CD4-positive, alpha-beta T cell treated with Interleukin-17A for 1 hour (primary cell): ENCODE data around the gene DPP10.
"Not testable (repeated sequence)": the region's sequence is repeated elsewhere in the genome, so short reads cannot be mapped to it uniquely, and the experiment has no call there.

Source experiments
- DNase-seq: peaks from one replicate; pipeline ENCODE4 v3.0.0-alpha.2; 2020

Gene DPP10

GRCh38 chr2:114442510-114442909 is at the start of gene DPP10:
Gene DPP10, plus strand, starts transcription at chr2:114442641.
- DNase-seq: no peak

- DNase-seq: no peak
Measured at GRCh38 chr2:114400890-114401289, 41.6 kb upstream of the DPP10 start.

GRCh38 chr2:114405247-114406116 is 37.0 kb upstream of the DPP10 start:
- DNase-seq: no peak

- DNase-seq: no peak
Measured at GRCh38 chr2:114406347-114406746, 36.1 kb upstream of the DPP10 start.

GRCh38 chr2:114407353-114407752 is 35.1 kb upstream of the DPP10 start:
- DNase-seq: not testable (repeated sequence)

DNA sequence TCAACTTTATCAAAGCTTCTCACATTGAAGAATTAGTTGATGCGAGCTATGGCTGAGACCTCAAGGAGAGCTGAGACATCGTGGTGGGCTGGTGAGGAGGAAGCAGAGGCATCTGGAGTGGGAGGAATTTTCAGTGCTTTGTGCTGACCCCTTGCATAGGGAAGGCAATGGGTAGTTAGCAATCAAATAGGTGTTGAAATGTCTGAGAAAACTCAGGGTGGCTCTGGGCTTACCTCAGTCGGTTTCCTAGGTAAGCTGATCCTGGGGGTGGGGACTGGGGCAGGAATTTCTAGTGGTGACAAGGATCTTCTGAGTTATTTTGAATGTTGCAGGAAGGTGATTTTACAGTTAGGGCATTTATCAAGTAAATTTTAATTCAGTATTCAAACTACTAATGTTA is 20.7 kb upstream of the DPP10 start:
- no peak for DNase-seq

- no peak for DNase-seq
Measured at GRCh38 chr2:114424699-114425098, 17.7 kb upstream of the DPP10 start.

GRCh38 chr2:114426756-114427155 is 15.7 kb upstream of the DPP10 start:
- DNase-seq: no peak

GRCh38 chr2:114436329-114436728 is 6.1 kb upstream of the DPP10 start:
- no peak for DNase-seq

DNA sequence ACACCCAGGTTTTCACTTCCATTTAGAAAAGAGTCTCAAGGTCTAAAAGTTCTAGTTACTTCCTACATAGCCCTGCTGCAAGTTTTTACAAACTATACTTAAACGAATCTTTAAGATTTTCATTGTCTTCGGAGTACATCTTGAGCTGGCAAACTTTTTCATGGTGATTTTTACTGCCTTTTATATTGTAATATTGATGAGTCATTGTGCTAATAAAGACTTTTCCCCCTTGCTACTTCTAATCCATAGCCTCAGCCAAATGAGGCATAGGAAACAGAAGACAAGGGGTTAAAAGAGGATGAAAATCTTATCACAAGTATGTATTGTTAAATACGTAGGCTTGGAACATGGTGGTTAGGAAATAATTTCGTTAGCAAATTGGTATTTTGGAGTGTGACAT is 4.1 kb downstream of the DPP10 start:
- DNase-seq: no peak

DNA sequence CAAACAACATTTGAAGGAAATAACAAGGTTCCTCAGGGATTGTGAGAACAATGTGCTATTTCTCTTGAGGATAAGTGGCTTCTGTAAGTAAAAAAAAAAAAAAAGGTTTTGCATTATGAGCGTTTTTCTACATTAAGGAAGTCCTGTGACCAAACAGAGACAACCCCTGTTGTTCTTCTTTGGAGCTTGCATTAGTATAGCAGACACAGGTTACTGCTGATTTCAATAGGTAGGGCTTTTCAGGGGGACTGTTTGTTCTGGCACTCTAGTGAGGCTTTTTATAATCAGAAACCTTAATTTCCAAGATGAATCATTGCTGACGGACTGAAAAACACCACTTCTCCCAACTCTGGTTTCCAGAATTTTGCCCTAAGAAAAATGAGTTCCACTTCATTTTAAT is 8.2 kb downstream of the DPP10 start:
- DNase-seq: no peak

- no peak for DNase-seq
Measured at GRCh38 chr2:114456566-114456965, 14.1 kb downstream of the DPP10 start.

GRCh38 chr2:114457956-114458355 is 15.5 kb downstream of the DPP10 start:
- no peak for DNase-seq

DNA sequence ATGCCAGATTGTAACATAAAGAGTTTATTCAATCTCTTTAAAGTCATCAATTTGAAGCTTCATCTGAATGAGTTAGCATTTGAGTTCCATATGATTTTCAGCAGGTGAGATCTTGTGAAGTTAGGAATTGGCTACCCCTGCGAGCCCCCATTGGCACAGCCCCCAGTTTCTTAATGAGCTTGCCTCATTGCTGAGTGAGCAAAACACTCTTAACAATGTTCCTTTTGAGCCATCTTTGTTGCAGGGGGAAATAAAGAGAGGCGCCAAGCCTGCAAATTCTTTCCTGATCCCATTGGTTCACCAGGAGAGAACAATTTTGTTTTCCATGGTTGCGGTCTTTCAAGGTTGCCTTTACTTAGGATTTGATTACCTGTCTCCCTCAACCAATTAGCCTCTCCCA is 18.7 kb downstream of the DPP10 start:
- DNase-seq: no peak

- DNase-seq: no peak
Measured at GRCh38 chr2:114464961-114465706, 22.7 kb downstream of the DPP10 start.

DNA sequence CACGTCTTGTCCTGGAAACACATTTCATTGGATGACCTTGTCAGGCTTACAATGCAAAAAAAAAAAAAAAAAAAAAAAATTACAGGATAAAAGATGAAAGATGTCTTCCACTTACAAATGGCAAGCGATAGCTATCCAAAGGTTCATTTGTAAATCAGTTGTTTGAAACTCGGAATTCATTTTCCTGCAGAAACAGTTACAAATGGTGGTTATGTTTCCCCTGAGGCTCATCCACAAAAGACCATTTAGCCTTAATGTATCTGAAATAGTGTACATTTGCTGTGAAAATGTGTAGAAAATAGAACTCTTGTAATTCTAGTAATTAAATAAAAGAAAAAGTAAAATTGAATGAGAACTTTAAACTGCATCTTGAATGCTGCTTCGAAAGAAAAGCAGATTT is 25.9 kb downstream of the DPP10 start:
- DNase-seq: no peak

DNA sequence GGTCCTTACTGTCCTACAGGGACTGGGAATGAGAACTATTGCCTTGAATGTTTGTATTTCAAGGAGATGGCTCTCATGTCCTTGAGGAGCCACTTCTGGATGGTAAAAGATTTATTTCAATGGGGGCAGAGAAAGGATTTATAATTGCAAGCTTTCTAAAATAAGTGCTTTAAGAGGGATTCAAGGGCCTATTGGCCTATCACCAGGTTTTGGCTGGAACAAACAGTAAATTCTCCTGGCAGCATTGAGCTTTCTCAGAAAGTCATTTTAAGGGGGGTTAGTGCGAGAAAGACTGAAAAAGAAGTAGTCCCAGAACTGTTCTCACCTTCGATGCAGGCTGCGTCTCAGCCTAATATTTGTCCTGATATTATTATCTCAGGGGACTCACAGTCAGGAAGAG is 29.8 kb downstream of the DPP10 start:
- DNase-seq: no peak

- DNase-seq: no peak
Measured at GRCh38 chr2:114472726-114473125, 30.3 kb downstream of the DPP10 start.

DNA sequence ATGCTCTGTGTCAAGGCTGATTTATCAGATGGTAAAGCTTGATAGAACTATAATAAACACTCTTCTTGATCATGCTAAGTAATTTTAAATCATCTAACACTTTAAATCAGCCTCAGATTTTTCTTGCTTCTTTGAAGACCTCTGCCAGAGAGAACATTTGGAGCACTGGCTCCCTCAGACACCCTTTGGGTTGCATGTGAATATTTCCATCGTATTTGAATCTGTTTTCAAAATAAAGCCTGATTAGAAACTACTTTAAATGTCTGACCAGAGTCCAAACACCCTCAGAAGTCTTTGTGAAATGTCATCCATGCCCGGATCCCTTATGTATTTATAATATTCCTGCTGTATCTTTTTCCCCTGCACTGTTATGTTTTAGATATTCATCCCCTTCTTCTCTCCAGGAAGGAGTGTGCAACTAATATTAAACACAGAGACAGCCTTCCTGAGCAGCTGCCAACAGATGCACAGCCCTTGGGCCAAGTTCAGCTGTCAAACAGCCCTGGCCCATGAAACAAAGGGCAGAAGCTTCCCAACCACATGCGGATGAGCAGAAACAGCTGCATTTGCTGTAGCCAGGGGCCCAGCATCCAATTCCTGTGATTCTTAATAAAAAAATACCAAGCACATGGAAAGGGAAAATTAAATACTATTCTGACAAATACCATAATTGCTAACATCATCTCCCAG is 46.5 kb downstream of the DPP10 start:
- DNase-seq: no peak

GRCh38 chr2:114495046-114495445 is 52.6 kb downstream of the DPP10 start:
- no peak for DNase-seq

- no peak for DNase-seq
Measured at GRCh38 chr2:114496959-114497358, 54.5 kb downstream of the DPP10 start.

DNA sequence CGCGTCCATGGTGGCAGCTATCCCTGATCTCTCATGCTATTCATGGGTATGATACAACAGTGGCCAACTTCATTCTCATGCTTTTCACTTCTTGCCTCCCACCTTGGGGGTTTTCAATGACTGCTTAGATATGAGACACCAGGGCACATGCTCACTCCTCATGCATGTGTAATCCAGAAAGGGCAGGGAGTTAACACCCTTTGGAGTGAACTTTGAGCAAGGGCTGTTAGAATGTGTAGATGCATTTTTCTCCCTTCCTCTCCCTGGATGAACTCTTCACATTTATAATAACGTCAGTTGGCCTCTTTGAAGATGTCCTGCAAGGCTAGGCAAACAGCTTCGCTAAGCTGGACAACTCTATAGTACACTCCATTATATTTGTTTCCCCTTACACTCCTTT is 56.7 kb downstream of the DPP10 start:
- DNase-seq: no peak

DNA sequence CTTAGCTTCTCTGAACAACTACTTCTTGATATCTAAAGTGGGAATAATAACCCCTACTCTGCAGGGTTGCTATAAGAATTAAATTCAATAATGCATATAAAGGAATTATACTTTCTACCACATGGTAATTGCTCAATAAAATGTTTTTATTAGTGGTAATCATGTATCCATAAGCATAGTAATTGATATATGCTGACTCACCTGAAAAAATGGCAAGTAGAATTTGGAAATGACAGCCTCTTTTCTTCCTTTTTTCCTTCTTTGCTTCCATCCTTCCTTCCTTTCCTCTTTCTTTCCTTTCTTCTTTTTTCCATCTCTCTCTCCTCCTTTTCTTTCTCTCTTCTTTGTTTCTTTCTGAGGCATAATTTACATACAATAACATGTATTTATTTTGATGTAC is 65.3 kb downstream of the DPP10 start:
- no peak for DNase-seq

DNA sequence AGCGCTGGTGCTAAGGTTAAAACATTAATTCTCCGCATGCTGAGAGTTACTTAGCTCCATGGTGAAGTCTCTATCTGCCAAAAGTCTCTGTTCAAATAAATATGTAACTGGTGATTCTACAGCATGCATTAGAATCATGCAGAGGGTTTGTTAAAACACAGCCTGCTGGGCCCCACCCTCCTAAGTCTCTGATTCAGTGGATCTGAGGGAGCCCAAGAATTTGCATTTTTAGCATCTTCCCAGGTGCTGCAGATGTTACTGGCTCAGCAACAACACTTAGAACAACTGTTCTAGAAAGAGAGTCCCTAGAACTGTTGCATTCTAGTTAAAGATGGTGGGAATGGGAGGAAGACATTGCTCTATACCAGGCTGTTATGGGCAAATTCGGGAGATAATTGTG is 73.4 kb downstream of the DPP10 start:
- DNase-seq: no peak
